T-helper 1 cell (primary cell): Measurements from ENCODE around the gene AARS1.
"Not testable (repeated sequence)": the region's sequence is repeated elsewhere in the genome, so short reads cannot be mapped to it uniquely, and the experiment has no call there.

ENCODE experiments used
- DNase-seq, 5 donors: peaks; one replicate each; pipeline ENCODE4 v3.0.0-alpha.2; 2012 to 2020

The AARS1 gene

GRCh38 chr16:70223971-70224513 lies 65.3 kb downstream of the AARS1 start:
- not testable (repeated sequence) for DNase-seq

GRCh38 chr16:70223216-70223615 lies 66.1 kb downstream of the AARS1 start:
- not testable (repeated sequence) for DNase-seq

GRCh38 chr16:70222574-70222973 lies 66.7 kb downstream of the AARS1 start:
- DNase-seq: not testable (repeated sequence)

GRCh38 chr16:70218586-70218985 lies 70.7 kb downstream of the AARS1 start:
- not testable (repeated sequence) for DNase-seq

GRCh38 chr16:70206382-70206781 lies 82.9 kb downstream of the AARS1 start:
- not testable (repeated sequence) for DNase-seq

- DNase-seq: not testable (repeated sequence)
These were observed 84.5 kb downstream of the AARS1 start for GRCh38 chr16:70204668-70205405.

- not testable (repeated sequence) for DNase-seq
These were observed 85.3 kb downstream of the AARS1 start for GRCh38 chr16:70204010-70204409.

- DNase-seq: not testable (repeated sequence)
These were observed 85.8 kb downstream of the AARS1 start for GRCh38 chr16:70203508-70203907.
